Measurements from ENCODE around the gene YWHAG.
"Not testable (repeated sequence)": the region's sequence is repeated elsewhere in the genome, so short reads cannot be mapped to it uniquely, and the experiment has no call there.

YWHAG gene

DNA sequence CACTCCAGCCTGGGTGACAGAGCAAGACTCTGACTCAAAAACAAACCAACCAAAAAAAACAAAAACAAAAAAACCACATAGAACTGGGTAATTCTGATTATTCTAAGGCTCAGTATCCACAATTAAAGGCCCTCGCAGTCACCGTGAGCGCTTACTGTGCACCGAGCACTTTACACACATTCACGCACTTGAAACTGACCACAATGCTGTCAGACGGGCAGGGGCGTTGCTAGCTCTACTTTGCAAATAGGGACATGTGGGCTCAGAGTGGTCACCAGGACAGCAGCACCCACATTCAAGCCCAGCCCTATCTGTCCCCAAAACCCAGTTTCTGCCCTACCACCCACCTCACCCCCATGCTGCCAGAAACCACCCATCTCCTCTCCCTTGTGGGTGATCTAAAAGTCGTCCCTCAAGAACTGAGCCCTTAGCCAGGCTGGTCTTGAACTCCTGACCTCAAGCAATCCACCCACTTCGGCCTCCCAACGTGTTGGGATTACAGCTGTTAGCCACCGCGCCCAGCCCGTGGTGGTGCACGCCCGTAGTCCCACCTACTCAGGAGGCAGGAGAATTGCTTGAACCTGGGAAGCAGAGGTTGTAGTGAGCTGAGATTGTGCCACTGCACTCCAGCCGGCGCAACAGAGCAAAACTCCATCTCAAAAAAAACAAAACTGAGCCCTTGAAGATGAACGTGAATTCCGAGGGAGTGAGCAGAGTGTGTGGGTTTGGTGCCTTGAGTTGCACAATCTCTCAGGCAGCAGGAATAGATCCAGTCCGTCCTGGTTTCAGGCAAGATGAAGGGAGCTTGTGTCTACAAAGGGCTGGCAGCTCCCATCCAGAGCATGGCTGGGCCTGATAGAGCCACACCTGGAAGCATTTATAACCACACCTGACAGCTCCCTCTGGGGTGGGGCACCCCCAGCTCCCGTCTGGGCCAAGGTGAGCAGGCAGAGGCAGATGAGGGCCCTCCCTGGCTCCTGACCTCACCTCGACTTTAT, 61.7 kb downstream of the YWHAG start:
- CTCF ChIA-PET = interaction anchor here (1.4 to 2.0 kb wide), 2 partner anchors 16 to 119 kb away, joined by 6 to 10 read pairs; no protein-coding TSS in a partner anchor
- H3K4me3 Mint-ChIP-seq = no peak overlapping the region
- no peak overlapping the region for H3K27ac Mint-ChIP-seq
- no peaks in the 10 kb centered on the region for H3K9me3 Mint-ChIP-seq
- peaks cover 59% of the 10 kb centered on the region for H3K27me3 Mint-ChIP-seq
- no peak for DNase-seq
- peaks cover 2% of the 10 kb centered on the region for H3K4me1 Mint-ChIP-seq
- no peaks in the 10 kb centered on the region for H3K36me3 Mint-ChIP-seq

- peaks cover 10% of the 10 kb centered on the region for H3K4me1 Mint-ChIP-seq
- peaks cover 35% of the 10 kb centered on the region for H3K27me3 Mint-ChIP-seq
- no peak overlapping the region for H3K4me3 Mint-ChIP-seq
- no peak for DNase-seq
- H3K9me3 Mint-ChIP-seq = no peaks in the 10 kb centered on the region
- H3K36me3 Mint-ChIP-seq = no peaks in the 10 kb centered on the region
- CTCF ChIA-PET = interaction anchor here (1.0 to 1.2 kb wide), 2 partner anchors 19 to 32 kb away, joined by 3 to 4 read pairs; no protein-coding TSS in a partner anchor
- H3K27ac Mint-ChIP-seq = no peak overlapping the region
Measured at GRCh38 chr7:76294344-76295024, 64.3 kb downstream of the YWHAG start.

GRCh38 chr7:76293407-76293901, 65.3 kb downstream of the YWHAG start:
- H3K4me3 Mint-ChIP-seq = no peak overlapping the region
- no peak overlapping the region for H3K27ac Mint-ChIP-seq
- CTCF ChIA-PET = interaction anchor here (1.2 to 3.7 kb wide), 4 partner anchors 10 to 31 kb away, joined by 3 to 62 read pairs (median 18); partner anchors contain the start of gene HSPB1
- peaks cover 27% of the 10 kb centered on the region for H3K27me3 Mint-ChIP-seq
- H3K9me3 Mint-ChIP-seq = no peaks in the 10 kb centered on the region
- no peaks in the 10 kb centered on the region for H3K36me3 Mint-ChIP-seq
- peaks cover 10% of the 10 kb centered on the region for H3K4me1 Mint-ChIP-seq
- DNase-seq = no peak

DNA sequence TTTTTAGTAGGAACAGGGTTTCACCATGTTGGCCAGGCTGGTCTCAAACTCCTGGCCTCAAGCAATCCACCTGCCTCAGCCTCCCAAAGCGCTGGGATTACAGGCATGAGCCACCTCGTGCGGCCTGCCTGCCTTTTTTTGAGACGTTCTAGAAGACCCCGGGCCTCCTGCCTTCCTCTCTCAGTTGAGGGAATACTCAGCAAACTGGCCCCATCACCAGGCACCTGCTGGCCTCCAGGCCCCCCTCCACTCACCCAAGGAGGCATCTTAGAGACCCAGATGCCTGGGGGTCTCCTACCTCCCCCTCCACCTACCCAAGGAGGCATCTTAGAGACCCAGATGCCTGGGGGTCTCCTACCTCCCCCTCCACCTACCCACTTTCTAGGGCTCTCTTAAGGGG, 65.9 kb downstream of the YWHAG start:
- not testable (repeated sequence) for H3K36me3 Mint-ChIP-seq, H3K27ac Mint-ChIP-seq, H3K9me3 Mint-ChIP-seq, H3K4me3 Mint-ChIP-seq, DNase-seq
- H3K27me3 Mint-ChIP-seq = peaks cover 27% of the 10 kb centered on the region
- CTCF ChIA-PET = interaction anchor here (0.8 to 3.7 kb wide), 7 partner anchors 10 to 62 kb away, joined by 3 to 62 read pairs (median 5); partner anchors contain the start of gene HSPB1
- H3K4me1 Mint-ChIP-seq = peaks cover 10% of the 10 kb centered on the region

GRCh38 chr7:76292213-76292573, 66.6 kb downstream of the YWHAG start:
- H3K27ac Mint-ChIP-seq = no peak overlapping the region
- CTCF ChIA-PET = interaction anchor here (0.8 to 3.7 kb wide), 8 partner anchors 9 to 114 kb away, joined by 3 to 62 read pairs (median 8); partner anchors contain the start of gene HSPB1
- H3K4me3 Mint-ChIP-seq = no peak overlapping the region
- no peaks in the 10 kb centered on the region for H3K9me3 Mint-ChIP-seq
- DNase-seq = no peak
- no peaks in the 10 kb centered on the region for H3K36me3 Mint-ChIP-seq
- peaks cover 26% of the 10 kb centered on the region for H3K27me3 Mint-ChIP-seq
- peaks cover 10% of the 10 kb centered on the region for H3K4me1 Mint-ChIP-seq

GRCh38 chr7:76291351-76292212, 67.2 kb downstream of the YWHAG start:
- DNase-seq = peak; percentile 90
- H3K4me1 Mint-ChIP-seq = peaks cover 10% of the 10 kb centered on the region
- no peaks in the 10 kb centered on the region for H3K9me3 Mint-ChIP-seq
- CTCF ChIA-PET = interaction anchor here (0.7 to 3.7 kb wide), 22 partner anchors 8 to 426 kb away, joined by 3 to 62 read pairs (median 4); partner anchors contain the start of gene HSPB1
- peaks cover 29% of the 10 kb centered on the region for H3K27me3 Mint-ChIP-seq
- no peaks in the 10 kb centered on the region for H3K36me3 Mint-ChIP-seq
- H3K27ac Mint-ChIP-seq = no peak overlapping the region
- H3K4me3 Mint-ChIP-seq = no peak overlapping the region

- not testable (repeated sequence) for DNase-seq, H3K36me3 Mint-ChIP-seq, H3K9me3 Mint-ChIP-seq, H3K27ac Mint-ChIP-seq, H3K4me3 Mint-ChIP-seq
- Mint-ChIP-seq H3K4me1 (peaks cover 10% of the 10 kb centered on the region), H3K27me3 (peaks cover 36% of the 10 kb centered on the region)
- CTCF ChIA-PET = interaction anchor here (0.7 to 3.7 kb wide), 19 partner anchors 9 to 425 kb away, joined by 3 to 62 read pairs (median 4); partner anchors contain the start of gene HSPB1
Measured at GRCh38 chr7:76290847-76291350, 67.9 kb downstream of the YWHAG start.

DNA sequence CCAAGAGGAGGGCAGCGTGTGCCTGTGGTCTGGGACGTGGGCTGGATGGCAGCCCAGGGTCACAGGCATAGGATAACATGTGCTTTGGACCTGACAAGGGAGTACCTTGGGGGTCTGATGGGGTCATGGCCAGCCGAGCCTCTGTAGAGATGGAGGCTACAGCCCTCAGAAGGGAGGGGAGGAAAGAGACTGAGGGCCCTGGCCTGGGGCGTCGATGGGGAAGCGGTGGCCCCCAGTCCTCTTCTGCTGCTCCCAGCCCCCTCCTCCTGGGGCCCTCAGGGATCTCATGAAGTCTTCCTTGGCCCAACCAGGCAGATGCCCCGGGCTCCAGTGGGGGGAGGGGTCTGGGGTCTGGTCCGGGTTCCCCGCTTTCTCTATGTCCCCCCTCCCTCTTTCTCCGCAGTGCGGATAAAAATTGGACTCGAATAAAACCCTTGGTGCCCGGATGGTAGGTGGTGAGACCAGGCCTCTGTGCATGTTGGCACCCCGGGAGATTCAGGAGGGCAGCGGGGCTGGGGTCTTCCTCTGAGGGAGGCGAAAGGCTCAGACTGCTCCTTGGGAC, 71.9 kb downstream of the YWHAG start:
- Mint-ChIP-seq H3K27ac (no peak overlapping the region), H3K4me1 (peaks cover 20% of the 10 kb centered on the region), H3K9me3 (no peaks in the 10 kb centered on the region), H3K36me3 (no peaks in the 10 kb centered on the region), H3K27me3 (peaks cover 56% of the 10 kb centered on the region), H3K4me3 (no peak overlapping the region)
- CTCF ChIA-PET = interaction anchor here (1.0 to 1.3 kb wide), 2 partner anchors 24 to 27 kb away, joined by 3 to 5 read pairs; no protein-coding TSS in a partner anchor
- no peak for DNase-seq

DNA sequence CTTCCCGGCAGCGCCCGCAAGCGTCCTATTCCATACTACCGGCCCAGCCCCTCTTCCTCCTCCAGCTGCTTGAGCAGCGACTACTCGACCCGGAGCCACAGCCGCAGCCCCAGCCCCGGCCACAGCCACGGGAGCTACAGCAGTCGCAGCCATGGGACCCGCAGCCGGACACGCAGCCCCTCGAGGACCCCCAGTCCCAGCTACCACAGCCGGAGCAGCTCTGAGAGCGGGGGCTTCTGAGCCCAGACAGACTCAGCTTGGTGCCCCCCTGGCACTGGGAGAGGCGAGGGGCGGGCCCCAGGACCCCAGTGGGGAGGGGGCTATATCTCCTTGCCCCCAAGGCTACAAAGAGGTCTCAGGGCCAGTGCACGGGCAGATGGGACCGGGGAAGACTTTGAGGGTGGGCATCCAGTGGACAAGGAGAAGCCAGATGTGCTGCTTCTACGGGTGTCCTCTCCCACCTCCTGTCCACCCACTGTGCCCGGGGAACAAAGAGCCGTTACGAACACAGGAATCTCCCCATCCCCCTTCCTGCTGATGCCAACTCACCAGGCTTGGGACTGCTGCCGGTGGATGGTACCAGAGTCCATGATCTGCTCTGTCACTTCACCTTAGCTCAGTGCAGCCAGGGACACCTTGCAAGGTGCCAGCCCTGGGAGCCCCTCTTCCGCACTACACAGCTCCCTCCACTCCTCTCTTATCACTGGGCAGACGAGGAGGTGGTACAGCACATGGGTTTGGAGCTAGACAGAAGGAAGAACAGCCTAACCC, 73.0 kb downstream of the YWHAG start:
- no peak for DNase-seq
- Mint-ChIP-seq H3K4me3 (no peak overlapping the region), H3K27me3 (peaks cover 67% of the 10 kb centered on the region), H3K9me3 (no peaks in the 10 kb centered on the region), H3K36me3 (no peaks in the 10 kb centered on the region), H3K4me1 (peaks cover 15% of the 10 kb centered on the region), H3K27ac (no peak overlapping the region)
- CTCF ChIA-PET = interaction anchor here (1.3 to 1.6 kb wide), 2 partner anchors 23 to 29 kb away, joined by 5 to 6 read pairs; no protein-coding TSS in a partner anchor

- CTCF ChIA-PET = interaction anchor here (0.9 to 1.0 kb wide), 2 partner anchors 9 to 15 kb away, joined by 3 read pairs; no protein-coding TSS in a partner anchor
Measured at GRCh38 chr7:76283254-76284159, 75.3 kb downstream of the YWHAG start.

More at GRCh38 chr7:76283254-76284159, 75.3 kb downstream of the YWHAG start:
- H3K4me1 Mint-ChIP-seq = peaks cover 17% of the 10 kb centered on the region
- peaks cover 89% of the 10 kb centered on the region for H3K27me3 Mint-ChIP-seq
- no peaks in the 10 kb centered on the region for H3K9me3 Mint-ChIP-seq
- no peak overlapping the region for H3K27ac Mint-ChIP-seq
- no peaks in the 10 kb centered on the region for H3K36me3 Mint-ChIP-seq
- no peak for DNase-seq
- peak overlapping the region; percentile 42 for H3K4me3 Mint-ChIP-seq

Data from activated naive CD4-positive, alpha-beta T cell treated with anti-CD3 and anti-CD28 coated beads, Interleukin-2, amount 10 ng/mL, durations not matched to agents 7 days and 5 days (primary cell).